Measurements from ENCODE around the gene OR9A2. TPM values are rescaled to one million over a fixed set of nuclear protein-coding genes. Genes with fewer than 3 reads are reported as not detected.

OR9A2 gene
- total RNA-seq, 1 experiment from 2014 or later = not detected

DNA sequence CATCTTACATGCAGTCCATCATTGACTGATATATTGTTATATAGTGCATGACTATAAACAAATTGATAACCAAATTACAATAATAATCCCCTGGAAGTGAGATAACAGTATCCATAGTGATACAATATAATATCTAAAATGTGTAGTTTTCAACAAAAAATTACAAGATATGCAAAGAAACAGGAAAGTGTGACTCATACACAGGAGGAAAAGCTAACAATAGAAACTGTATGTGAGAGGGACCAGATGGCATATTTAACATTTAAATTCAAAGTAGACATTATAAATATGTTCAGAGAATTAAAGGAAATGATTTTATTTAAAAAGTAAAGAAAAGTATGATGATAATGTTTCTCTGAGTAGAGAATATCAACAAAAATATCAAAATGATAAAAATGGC is 8.0 kb downstream of the OR9A2 start:
- Histone ChIP-seq H3K27me3 (ENCODE audit: insufficient read depth, low read length) (no peaks in the 10 kb centered on the region), H3K36me3 (ENCODE audit: control insufficient read depth in 1 of 2, insufficient read depth in 2 of 2, low read length in 2 of 2) (no peaks in the 10 kb centered on the region), H3K79me2 (ENCODE audit: insufficient read depth, low read length) (no peaks in the 10 kb centered on the region), H2AFZ (ENCODE audit: low read depth, low read length, poor library complexity, severe bottlenecking) (no peak overlapping the region), H3K4me3 (replicated peaks in 1 of 2; ENCODE audit: low read depth in 1 of 2, low read length in 2 of 2) (no peak overlapping the region), H3K4me1 (ENCODE audit: control insufficient read depth in 1 of 2, insufficient read depth in 2 of 2, low read length in 2 of 2) (peaks cover 0 to 3% of the 10 kb centered on the region in 2 experiments; a peak in 1 of 4 replicates), H3K9me2 (ENCODE audit: insufficient read depth) (no peaks in the 10 kb centered on the region), H3K4me2 (ENCODE audit: low read length) (no peak overlapping the region), H4K20me1 (ENCODE audit: insufficient read depth) (no peaks in the 10 kb centered on the region), H3K27ac (ENCODE audit: low read depth, low read length) (no peak overlapping the region), H3K9me3 (ENCODE audit: control insufficient read depth in 1 of 2, insufficient read depth in 1 of 2, low read depth in 1 of 2, low read length in 2 of 2) (no peaks in the 10 kb centered on the region), H3K9ac (ENCODE audit: low read length) (no peak overlapping the region)
- RAD21 ChIA-PET (ENCODE audit: low non-redundant PET in 1 of 2, low total read pairs in 2 of 2, uncharacterized antibody in 2 of 2, unreplicated experiment in 2 of 2) = no interaction called here
- no TSS peak for BruUV-seq (replicated peaks)
- intact Hi-C loops (cut with micrococcal nuclease) = no loop called here
- POLR2A ChIA-PET = no interaction called here
- DNase-seq (ENCODE audit: low read depth, low spot score) (no peak), ATAC-seq (no peak)
- TF ChIP-seq, protein P1, sequence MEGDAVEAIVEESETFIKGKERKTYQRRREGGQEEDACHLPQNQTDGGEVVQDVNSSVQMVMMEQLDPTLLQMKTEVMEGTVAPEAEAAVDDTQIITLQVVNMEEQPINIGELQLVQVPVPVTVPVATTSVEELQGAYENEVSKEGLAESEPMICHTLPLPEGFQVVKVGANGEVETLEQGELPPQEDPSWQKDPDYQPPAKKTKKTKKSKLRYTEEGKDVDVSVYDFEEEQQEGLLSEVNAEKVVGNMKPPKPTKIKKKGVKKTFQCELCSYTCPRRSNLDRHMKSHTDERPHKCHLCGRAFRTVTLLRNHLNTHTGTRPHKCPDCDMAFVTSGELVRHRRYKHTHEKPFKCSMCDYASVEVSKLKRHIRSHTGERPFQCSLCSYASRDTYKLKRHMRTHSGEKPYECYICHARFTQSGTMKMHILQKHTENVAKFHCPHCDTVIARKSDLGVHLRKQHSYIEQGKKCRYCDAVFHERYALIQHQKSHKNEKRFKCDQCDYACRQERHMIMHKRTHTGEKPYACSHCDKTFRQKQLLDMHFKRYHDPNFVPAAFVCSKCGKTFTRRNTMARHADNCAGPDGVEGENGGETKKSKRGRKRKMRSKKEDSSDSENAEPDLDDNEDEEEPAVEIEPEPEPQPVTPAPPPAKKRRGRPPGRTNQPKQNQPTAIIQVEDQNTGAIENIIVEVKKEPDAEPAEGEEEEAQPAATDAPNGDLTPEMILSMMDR (IDR thresholded peaks at IDR 0.05 in 2 of 3, conservative IDR thresholded peaks at IDR 0.05 in 1 of 3; ENCODE audit: borderline replicate concordance in 1 of 3, insufficient read depth in 1 of 3, low read depth in 2 of 3, low read length in 2 of 3) = no peak
- no peak for TF ChIP-seq EZH2 (IDR thresholded peaks at IDR 0.05)
- no peak for TF ChIP-seq MAX (IDR thresholded peaks at IDR 0.05)
- CTCF ChIA-PET = no interaction called here

DNA sequence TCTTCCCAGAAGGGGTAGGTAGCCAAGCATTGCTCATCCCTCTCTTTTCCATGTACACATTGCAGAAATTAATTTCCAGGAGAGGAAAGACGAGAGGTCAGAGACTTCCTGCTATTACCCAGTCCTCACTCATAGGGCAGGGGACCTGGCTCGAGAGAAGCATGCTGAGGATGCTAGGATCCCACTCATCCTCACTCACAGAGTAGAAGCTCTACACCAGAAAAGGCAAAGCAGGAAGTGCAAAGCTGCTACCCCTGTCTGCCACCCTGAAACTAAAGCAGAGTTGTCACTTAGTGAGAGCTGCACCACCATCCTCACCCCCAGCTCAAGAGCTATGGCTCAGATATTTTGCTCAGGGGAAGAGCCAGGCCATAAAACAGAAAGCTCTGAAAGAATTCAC is 9.9 kb downstream of the OR9A2 start:
- Histone ChIP-seq H3K4me2 (ENCODE audit: low read length) (no peak overlapping the region), H4K20me1 (ENCODE audit: insufficient read depth) (no peaks in the 10 kb centered on the region), H3K9me3 (ENCODE audit: control insufficient read depth in 1 of 2, insufficient read depth in 1 of 2, low read depth in 1 of 2, low read length in 2 of 2) (no peaks in the 10 kb centered on the region), H3K4me1 (ENCODE audit: control insufficient read depth in 1 of 2, insufficient read depth in 2 of 2, low read length in 2 of 2) (peaks cover 0 to 6% of the 10 kb centered on the region in 2 experiments; a peak in 1 of 4 replicates), H3K36me3 (ENCODE audit: control insufficient read depth in 1 of 2, insufficient read depth in 2 of 2, low read length in 2 of 2) (no peaks in the 10 kb centered on the region), H3K27ac (ENCODE audit: low read depth, low read length) (no peak overlapping the region), H3K4me3 (replicated peaks in 1 of 2; ENCODE audit: low read depth in 1 of 2, low read length in 2 of 2) (no peak overlapping the region), H3K9ac (ENCODE audit: low read length) (no peak overlapping the region), H3K9me2 (ENCODE audit: insufficient read depth) (no peaks in the 10 kb centered on the region), H3K79me2 (ENCODE audit: insufficient read depth, low read length) (no peaks in the 10 kb centered on the region), H2AFZ (ENCODE audit: low read depth, low read length, poor library complexity, severe bottlenecking) (no peak overlapping the region), H3K27me3 (ENCODE audit: insufficient read depth, low read length) (no peaks in the 10 kb centered on the region)
- ATAC-seq (no peak), DNase-seq (ENCODE audit: low read depth, low spot score) (no peak)
- intact Hi-C loops (cut with micrococcal nuclease) = no loop called here
- ChIA-PET CTCF (interaction anchor here (1.5 to 18.9 kb wide), 2 partner anchors 9 to 199 kb away, joined by 3 to 331 read pairs; no protein-coding TSS in a partner anchor), RAD21 (ENCODE audit: low non-redundant PET in 1 of 2, low total read pairs in 2 of 2, uncharacterized antibody in 2 of 2, unreplicated experiment in 2 of 2) (no interaction called here), POLR2A (no interaction called here)
- no TSS peak for BruUV-seq (replicated peaks)
- TF ChIP-seq, protein P2, sequence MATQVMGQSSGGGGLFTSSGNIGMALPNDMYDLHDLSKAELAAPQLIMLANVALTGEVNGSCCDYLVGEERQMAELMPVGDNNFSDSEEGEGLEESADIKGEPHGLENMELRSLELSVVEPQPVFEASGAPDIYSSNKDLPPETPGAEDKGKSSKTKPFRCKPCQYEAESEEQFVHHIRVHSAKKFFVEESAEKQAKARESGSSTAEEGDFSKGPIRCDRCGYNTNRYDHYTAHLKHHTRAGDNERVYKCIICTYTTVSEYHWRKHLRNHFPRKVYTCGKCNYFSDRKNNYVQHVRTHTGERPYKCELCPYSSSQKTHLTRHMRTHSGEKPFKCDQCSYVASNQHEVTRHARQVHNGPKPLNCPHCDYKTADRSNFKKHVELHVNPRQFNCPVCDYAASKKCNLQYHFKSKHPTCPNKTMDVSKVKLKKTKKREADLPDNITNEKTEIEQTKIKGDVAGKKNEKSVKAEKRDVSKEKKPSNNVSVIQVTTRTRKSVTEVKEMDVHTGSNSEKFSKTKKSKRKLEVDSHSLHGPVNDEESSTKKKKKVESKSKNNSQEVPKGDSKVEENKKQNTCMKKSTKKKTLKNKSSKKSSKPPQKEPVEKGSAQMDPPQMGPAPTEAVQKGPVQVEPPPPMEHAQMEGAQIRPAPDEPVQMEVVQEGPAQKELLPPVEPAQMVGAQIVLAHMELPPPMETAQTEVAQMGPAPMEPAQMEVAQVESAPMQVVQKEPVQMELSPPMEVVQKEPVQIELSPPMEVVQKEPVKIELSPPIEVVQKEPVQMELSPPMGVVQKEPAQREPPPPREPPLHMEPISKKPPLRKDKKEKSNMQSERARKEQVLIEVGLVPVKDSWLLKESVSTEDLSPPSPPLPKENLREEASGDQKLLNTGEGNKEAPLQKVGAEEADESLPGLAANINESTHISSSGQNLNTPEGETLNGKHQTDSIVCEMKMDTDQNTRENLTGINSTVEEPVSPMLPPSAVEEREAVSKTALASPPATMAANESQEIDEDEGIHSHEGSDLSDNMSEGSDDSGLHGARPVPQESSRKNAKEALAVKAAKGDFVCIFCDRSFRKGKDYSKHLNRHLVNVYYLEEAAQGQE (IDR thresholded peaks at IDR 0.05; ENCODE audit: low read depth) = no peak
- TF ChIP-seq, protein P3, sequence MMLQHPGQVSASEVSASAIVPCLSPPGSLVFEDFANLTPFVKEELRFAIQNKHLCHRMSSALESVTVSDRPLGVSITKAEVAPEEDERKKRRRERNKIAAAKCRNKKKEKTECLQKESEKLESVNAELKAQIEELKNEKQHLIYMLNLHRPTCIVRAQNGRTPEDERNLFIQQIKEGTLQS (IDR thresholded peaks at IDR 0.05) = no peak
- TF ChIP-seq, protein P1 (IDR thresholded peaks at IDR 0.05 in 2 of 3, conservative IDR thresholded peaks at IDR 0.05 in 1 of 3; ENCODE audit: borderline replicate concordance in 1 of 3, insufficient read depth in 1 of 3, low read depth in 2 of 3, low read length in 2 of 3) = no peak
- no peak for TF ChIP-seq SIN3A (IDR thresholded peaks at IDR 0.05; ENCODE audit: low read depth)
- TF ChIP-seq, protein P4, sequence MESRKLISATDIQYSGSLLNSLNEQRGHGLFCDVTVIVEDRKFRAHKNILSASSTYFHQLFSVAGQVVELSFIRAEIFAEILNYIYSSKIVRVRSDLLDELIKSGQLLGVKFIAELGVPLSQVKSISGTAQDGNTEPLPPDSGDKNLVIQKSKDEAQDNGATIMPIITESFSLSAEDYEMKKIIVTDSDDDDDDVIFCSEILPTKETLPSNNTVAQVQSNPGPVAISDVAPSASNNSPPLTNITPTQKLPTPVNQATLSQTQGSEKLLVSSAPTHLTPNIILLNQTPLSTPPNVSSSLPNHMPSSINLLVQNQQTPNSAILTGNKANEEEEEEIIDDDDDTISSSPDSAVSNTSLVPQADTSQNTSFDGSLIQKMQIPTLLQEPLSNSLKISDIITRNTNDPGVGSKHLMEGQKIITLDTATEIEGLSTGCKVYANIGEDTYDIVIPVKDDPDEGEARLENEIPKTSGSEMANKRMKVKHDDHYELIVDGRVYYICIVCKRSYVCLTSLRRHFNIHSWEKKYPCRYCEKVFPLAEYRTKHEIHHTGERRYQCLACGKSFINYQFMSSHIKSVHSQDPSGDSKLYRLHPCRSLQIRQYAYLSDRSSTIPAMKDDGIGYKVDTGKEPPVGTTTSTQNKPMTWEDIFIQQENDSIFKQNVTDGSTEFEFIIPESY (IDR thresholded peaks at IDR 0.05; ENCODE audit: extremely low read depth, insufficient replicate concordance, low read length) = no peak
